ENCODE measurements around the gene ZNF132.
"Not testable (repeated sequence)": the region's sequence is repeated elsewhere in the genome, so short reads cannot be mapped to it uniquely, and the experiment has no call there.

ZNF132 gene

DNA sequence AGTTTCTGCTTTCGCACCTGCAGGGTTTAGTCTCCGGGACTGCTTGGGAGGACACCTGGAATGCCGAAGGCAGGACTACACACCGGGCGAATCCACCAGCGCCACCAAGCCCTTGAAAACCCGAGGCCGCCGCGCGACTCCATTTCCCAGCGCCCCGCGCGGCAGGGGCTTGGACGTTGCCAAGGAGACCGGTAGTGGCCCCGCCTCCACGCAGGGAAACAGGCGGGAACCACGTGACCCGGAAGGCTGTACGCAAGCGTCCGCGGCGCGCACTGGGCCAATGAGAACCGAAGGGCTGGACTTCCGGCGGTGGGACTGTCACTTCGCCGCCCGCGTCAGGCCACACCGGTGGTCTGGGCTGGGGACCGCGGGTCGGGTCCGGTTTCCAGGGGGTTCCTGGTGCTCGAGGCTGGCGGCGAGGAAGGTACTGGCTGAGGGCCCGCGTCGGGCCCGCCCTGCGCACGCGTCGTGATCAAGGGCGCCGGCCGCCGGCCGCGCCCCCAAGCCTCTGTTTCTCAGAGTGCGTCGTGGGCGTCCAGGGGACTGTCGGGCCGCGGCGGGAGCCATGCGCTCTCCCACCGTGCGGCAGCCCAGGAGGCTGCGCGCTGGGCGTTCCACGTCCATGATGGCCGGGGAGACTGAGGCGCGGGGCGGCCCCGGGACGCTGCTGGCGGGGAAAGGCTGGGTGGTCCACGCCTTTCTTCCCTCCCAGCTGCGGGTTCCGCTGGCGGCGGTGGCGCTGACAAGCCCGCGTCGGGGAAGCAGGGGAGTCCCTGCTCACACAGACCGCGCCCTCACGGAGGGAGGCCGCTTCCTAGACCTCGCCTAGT lies 27.0 kb upstream of the ZNF132 start, which contains the start of gene ZNF324:
TSS of gene ZNF324 (plus strand) at position 321 of the 830 bp plus-strand sequence. CDS start 2,106 bp downstream, outside the sequence.
- DNase-seq, result peak; percentile 72 to 91

GRCh38 chr19:58466089-58466759 lies 26.3 kb upstream of the ZNF132 start:
- DNase-seq, result no peak

- no peak for DNase-seq
Measured at GRCh38 chr19:58460039-58460438, 20.1 kb upstream of the ZNF132 start.

GRCh38 chr19:58456111-58456510 lies 16.2 kb upstream of the ZNF132 start:
- no peak for DNase-seq

DNA sequence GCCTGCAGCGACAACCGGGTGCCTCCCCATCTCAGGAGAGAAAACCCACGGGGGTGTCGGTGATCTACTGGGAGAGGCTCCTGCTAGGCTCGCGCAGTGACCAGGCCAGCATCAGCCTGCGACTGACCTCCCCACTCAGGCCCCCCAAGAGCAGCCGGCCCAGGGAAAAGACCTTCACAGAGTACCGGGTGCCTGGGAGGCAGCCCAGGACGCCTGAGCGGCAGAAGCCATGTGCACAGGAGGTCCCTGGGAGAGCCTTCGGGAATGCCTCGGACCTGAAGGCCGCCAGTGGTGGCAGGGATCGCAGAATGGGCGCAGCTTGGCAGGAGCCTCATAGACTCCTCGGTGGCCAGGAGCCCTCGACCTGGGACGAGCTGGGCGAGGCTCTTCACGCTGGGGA lies 15.4 kb upstream of the ZNF132 start:
- no peak for DNase-seq

- DNase-seq, result no peak
Measured at GRCh38 chr19:58453743-58454142, 13.8 kb upstream of the ZNF132 start.

DNA sequence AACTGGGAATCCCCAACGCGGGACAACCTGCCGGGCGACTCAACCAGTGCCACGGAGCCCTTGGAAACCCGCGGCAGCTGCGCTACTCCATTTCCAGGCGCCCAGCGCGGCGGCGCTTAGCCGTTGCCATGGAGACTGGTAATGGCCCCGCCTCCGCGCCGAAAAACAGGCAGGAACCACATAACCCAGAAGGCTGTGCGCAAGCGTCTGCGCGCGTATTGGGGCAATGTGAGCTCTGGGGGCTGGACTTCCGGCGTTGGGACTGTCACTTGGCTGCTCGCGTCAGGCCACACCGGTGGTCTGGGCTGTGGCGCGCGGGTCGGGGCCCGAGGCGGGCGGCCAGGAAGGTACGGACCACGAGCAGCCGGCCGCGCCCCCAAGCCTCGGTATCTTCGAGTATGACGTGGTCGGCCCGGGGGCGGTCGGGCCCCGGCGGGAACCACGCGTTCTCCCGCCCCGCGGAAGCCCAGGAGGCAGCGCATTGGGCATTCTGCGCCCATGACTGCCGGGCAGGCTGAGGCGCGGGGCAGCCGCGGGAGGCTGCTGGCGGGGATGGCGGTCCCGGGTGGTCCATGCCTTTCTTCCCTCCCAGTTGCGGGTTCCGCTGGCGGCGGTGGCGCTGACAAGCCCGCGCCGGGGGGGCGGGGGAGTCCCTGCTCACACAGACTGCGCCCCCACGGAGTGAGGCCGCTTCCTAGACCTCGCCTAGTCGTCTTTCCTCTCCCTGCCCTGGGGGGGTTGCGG lies 11.6 kb upstream of the ZNF132 start, which contains the start of gene ZNF324B:
TSS of gene ZNF324B (plus strand) at position 265 of the 744 bp plus-strand sequence. CDS start 2,080 bp downstream, outside the sequence.
- peak; percentile 90 to 97 for DNase-seq

DNA sequence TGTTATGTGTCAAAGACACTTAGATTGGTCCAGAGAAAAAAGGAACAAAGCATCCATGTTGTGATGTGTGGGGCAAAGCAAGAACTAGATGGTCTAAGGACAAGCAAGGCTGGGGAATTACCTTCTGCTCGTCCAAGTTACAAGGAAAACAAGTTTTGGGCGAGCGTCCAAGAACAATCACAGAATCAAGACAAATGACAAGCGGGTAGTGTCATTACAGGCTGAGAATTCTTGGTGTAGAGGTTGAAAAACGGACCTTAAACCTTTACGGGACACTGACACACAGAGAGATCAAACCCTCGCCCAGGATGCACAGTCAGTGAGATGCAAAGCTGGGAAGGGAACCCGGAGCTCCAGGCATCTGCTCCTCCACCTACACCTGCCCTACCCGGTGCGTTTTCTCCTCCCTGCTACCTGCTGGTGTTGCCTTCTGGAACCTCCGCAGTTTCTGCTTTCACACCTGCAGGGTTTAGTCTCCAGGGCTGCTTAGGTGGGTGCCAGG lies 11.0 kb upstream of the ZNF132 start:
- no peak for DNase-seq

DNA sequence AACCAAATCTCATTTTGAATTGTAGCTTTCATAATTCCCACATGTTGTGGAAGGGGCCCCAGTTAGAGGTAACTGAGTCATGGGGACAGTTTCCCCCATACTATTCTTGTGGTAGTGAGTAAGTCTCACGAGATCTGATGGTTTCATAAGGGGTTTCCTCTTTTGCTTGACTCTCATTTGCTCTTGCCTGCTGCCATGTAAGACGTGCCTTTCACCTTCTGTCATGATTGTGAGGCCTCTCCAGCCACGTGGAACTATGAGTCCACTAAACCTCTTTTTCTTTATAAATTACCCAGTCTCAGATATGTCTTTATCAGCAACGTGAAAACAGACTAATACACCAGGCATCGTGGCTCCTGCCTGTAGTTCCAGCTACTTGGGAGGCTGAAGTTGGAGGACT lies 10.0 kb upstream of the ZNF132 start:
- DNase-seq, result not testable (repeated sequence)

DNA sequence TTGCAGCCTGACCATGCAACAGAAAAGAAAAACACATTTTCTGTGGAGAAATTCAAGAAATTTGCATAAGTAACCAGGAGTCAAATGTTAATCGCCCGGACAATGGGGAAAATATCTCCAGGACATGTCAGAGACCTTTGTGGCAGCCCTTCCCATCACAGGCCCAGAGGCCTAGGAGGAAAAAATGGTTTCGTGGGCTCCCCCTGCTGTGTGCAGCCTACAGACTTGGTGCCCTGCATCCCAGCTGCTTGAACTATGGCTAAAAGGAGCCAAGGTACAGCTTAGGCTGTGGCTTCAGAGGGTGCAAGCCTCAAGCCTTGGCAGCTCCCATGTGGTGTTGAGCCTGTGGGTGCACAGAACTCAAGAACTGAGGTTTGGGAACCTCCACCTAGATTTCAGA lies 8.9 kb upstream of the ZNF132 start:
- not testable (repeated sequence) for DNase-seq

- not testable (repeated sequence) for DNase-seq
Measured at GRCh38 chr19:58442986-58443385, 3.0 kb upstream of the ZNF132 start.

DNA sequence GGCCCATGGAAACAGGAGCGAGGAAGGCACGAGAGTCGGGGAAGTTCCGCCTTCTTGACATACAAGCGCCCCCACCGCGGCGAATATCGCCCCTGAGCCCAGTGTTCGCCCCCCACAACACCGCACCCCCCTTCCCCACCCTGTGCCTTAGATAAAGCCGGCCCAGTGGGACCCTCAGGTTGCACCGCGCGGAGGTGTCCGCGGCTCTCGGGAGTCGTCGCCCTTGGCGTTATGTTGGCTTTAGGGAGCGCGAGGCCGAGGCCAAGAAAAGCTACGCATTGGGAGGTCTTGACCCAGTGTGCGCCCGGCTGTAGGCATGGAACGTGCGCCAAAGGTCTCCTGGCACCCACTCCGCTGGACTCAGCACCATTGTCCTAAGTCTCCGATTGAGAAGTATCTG lies 603 bp upstream of the ZNF132 start:
- DNase-seq, result no peak

DNA sequence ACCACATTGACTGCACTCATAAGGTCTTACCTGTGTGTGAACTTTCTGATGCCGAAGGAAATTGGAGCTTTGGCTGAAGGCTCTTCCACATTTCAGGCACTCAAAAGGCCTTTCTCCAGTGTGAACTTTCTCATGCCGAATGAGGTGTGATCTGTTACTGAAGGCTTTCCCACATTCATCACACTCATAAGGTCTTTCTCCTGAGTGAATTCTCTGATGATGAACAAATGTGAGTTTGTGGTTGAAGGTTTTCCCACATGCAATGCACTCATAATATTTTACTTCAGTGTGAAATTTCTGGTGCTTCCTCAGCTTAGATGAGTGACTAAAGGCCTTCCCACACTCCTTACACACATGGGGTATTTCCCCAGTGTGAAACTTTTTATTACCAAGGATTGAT lies 5.7 kb downstream of the ZNF132 start:
- no peak for DNase-seq

DNA sequence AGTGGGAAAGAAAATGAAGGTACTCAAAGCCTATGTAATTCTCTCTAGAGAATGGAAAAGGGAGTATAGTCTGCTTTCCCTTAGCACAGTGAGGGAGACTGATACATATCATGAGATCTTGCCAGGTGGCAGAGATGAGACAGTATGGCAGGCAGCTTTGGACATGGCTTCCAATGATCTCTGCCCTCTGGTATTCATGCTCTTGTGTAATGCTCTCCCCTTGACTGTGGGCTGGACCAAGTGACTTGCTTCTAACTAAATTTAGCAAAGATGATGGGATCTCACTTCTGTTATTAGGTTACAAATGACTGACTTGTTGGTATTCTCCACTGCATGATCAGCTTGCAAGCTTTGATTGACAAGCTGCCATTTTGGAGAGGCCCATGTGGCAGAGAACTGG lies 10.2 kb downstream of the ZNF132 start:
- DNase-seq, result no peak

GRCh38 chr19:58428617-58429016 lies 11.3 kb downstream of the ZNF132 start:
- DNase-seq, result no peak

GRCh38 chr19:58417071-58417470 lies 22.9 kb downstream of the ZNF132 start:
- no peak for DNase-seq

- DNase-seq, result no peak
Measured at GRCh38 chr19:58416604-58417003, 23.3 kb downstream of the ZNF132 start.

DNA sequence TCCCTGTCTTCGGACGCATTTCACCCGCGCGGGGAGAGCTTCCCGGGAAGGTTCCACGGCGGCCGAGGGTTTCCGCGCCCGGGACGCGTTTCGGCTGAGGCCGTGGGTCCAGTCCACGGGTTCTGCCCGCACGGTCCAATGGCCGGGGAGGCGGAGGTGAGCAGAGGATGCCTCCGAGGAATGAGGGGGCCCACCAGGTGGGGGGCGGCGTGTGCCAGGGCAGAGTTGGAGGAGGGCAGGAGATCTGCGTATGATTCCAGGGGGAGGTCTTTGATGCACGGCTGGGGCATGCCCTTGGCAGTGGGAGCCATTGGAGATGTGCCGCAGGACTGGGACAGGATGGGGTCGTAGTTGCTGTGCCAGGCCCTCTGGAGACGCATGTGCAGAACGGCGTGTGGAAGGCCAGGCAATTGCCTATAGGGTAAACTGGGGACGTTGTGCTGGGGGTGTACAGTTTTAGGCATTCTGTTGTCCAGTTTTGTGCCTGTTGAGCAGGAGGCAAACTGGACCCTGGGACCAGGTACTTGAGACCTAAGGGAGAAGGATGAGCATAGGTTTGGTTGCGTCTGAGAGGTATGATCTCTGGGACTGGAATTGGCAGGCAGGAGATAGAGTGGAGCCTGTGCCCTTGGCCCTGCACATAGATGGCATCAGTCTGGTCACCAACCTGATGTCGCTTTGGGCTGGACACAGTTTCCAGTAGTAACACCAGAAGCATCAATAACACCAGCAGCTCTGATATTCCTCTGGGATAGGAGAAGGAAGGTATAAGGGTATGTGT lies 30.8 kb downstream of the ZNF132 start:
- no peak for DNase-seq

GRCh38 chr19:58408152-58409009 lies 31.6 kb downstream of the ZNF132 start, which contains the start of gene ZNF584:
Gene ZNF584 (plus strand): TSS chr19:58408649. CDS start chr19:58409148, 499 bp downstream.
- DNase-seq, result peak; percentile 71 to 90

- DNase-seq, result no peak
Measured at GRCh38 chr19:58407658-58408151, 32.2 kb downstream of the ZNF132 start.
